ENCODE data around the gene ARHGAP35. TPM values are rescaled to one million over a fixed set of nuclear protein-coding genes. Genes with fewer than 3 reads are reported as not detected.
"Not testable (repeated sequence)": the region's sequence is repeated elsewhere in the genome, so short reads cannot be mapped to it uniquely, and the experiment has no call there.

ARHGAP35 gene
- total RNA-seq, 2 donors from 2014 or later, result 22.8 to 24.7 TPM

- WGBS, 2 donors, result 89 to 90% methylated on average over 4 of the region's 4 CpGs
- H3K27ac ChIP-seq, result no peak overlapping the region
These were observed 7.4 kb downstream of the ARHGAP35 start for GRCh38 chr19:46868025-46868802.

GRCh38 chr19:46871173-46871572, 10.4 kb downstream of the ARHGAP35 start:
- WGBS, 2 donors, result 84 to 85% methylated on average over 4 to 5 of the region's 5 CpGs
- H3K27ac ChIP-seq; ATAC-seq; H3K36me3 ChIP-seq (replicated peaks in 1 of 2; ENCODE audit: insufficient read depth in 1 of 2, low read depth in 2 of 2); H3K27me3 ChIP-seq; intact Hi-C loops (cut with DNase I); H3K4me3 ChIP-seq; H3K9me3 ChIP-seq; DNase-seq: not testable (repeated sequence)
- H3K4me1 ChIP-seq, result peaks cover 21% of the 10 kb centered on the region

More at GRCh38 chr19:46868025-46868802, 7.4 kb downstream of the ARHGAP35 start:
- intact Hi-C loops (cut with DNase I), result no loop called here
- ATAC-seq, result no peak
- H3K36me3 ChIP-seq (replicated peaks in 1 of 2; ENCODE audit: insufficient read depth in 1 of 2, low read depth in 2 of 2), result no peaks in the 10 kb centered on the region
- TF ChIP-seq POLR2A (IDR thresholded peaks at IDR 0.05), result no peak
- TF ChIP-seq CTCF (IDR thresholded peaks at IDR 0.05), result no peak
- no peak for DNase-seq
- no peak overlapping the region for H3K4me3 ChIP-seq
- H3K9me3 ChIP-seq, result no peaks in the 10 kb centered on the region
- no peaks in the 10 kb centered on the region for H3K27me3 ChIP-seq
- peaks cover 51% of the 10 kb centered on the region for H3K4me1 ChIP-seq

- intact Hi-C loops (cut with DNase I), result no loop called here
- Histone ChIP-seq H3K4me1 (peaks cover 6% of the 10 kb centered on the region), H3K36me3 (replicated peaks in 1 of 2; ENCODE audit: insufficient read depth in 1 of 2, low read depth in 2 of 2) (no peaks in the 10 kb centered on the region), H3K27me3 (no peaks in the 10 kb centered on the region), H3K9me3 (no peaks in the 10 kb centered on the region), H3K27ac (no peak overlapping the region), H3K4me3 (no peak overlapping the region)
- ATAC-seq (no peak), DNase-seq (no peak)
- TF ChIP-seq POLR2A (IDR thresholded peaks at IDR 0.05) (no peak), CTCF (IDR thresholded peaks at IDR 0.05) (no peak)
- WGBS, 2 donors, result 62 to 73% methylated on average over 2 to 4 of the region's 4 CpGs
These were observed 12.2 kb downstream of the ARHGAP35 start for GRCh38 chr19:46872967-46873366.

DNA sequence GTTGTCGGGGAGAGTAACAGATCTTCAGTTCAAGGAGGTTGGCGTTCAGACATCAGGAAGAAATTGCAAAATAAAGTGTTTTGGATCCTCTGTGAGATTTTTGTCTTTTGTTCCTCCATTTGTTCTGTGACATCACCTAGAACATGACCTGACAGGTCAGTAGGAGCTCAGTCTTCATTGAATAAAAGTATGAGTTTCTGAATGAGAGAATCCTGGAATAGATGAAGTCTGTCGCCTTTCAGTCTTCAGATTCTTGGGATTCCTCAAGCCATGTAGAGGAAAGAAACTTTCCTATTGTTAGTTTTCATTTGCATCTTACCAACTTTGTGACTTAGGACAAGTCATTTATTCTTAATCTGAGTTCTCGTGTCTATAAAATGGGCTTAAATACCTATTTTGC, 14.4 kb downstream of the ARHGAP35 start:
- H3K27me3 ChIP-seq, result no peaks in the 10 kb centered on the region
- H3K27ac ChIP-seq, result no peak overlapping the region
- no peaks in the 10 kb centered on the region for H3K4me1 ChIP-seq
- ATAC-seq (no peak), DNase-seq (no peak)
- H3K4me3 ChIP-seq, result no peak overlapping the region
- H3K9me3 ChIP-seq, result no peaks in the 10 kb centered on the region
- 82 to 93% methylated on average over 4 of the region's 4 CpGs for WGBS, 2 donors
- no peaks in the 10 kb centered on the region for H3K36me3 ChIP-seq (replicated peaks in 1 of 2; ENCODE audit: insufficient read depth in 1 of 2, low read depth in 2 of 2)
- intact Hi-C loops (cut with DNase I), result no loop called here
- TF ChIP-seq POLR2A (IDR thresholded peaks at IDR 0.05) (no peak), CTCF (IDR thresholded peaks at IDR 0.05) (no peak)

GRCh38 chr19:46875657-46876056, 14.9 kb downstream of the ARHGAP35 start:
- DNase-seq (no peak), ATAC-seq (no peak)
- Histone ChIP-seq H3K36me3 (replicated peaks in 1 of 2; ENCODE audit: insufficient read depth in 1 of 2, low read depth in 2 of 2) (no peaks in the 10 kb centered on the region), H3K4me1 (no peaks in the 10 kb centered on the region), H3K27ac (no peak overlapping the region), H3K27me3 (no peaks in the 10 kb centered on the region), H3K9me3 (no peaks in the 10 kb centered on the region), H3K4me3 (no peak overlapping the region)
- TF ChIP-seq POLR2A (IDR thresholded peaks at IDR 0.05) (no peak), CTCF (IDR thresholded peaks at IDR 0.05) (no peak)
- intact Hi-C loops (cut with DNase I), result no loop called here
- 85 to 86% methylated on average over 6 of the region's 6 CpGs for WGBS, 2 donors

Data from body of pancreas (tissue), 4 donors.